MM.1S (cell line): ENCODE measurements around the gene CYP46A1.
A peak's percentile ranks its signal among the peaks of the same experiment; 100 is the strongest.

Source experiments
- DNase-seq: peaks from one replicate; pipeline ENCODE4 v3.0.0-alpha.2; 2015
- H2AFZ ChIP-seq: fragments of 300-600 bp; sonication (generic); 2 replicates; pipeline ENCODE4 v1.6.0; 2016; ENCODE audit warnings: antibody characterized with exemption, low read length
- H3F3A ChIP-seq: fragments of 300-600 bp; sonication (generic); 2 replicates; pipeline ENCODE4 v1.6.1; 2016; ENCODE audit warnings: mild to moderate bottlenecking, antibody characterized with exemption, low read length, moderate library complexity, mixed read lengths; ENCODE audit not compliant: insufficient read depth
- H3K27ac ChIP-seq: fragments of 300-600 bp; sonication (generic); 2 replicates; pipeline ENCODE4 v1.5.1; 2016; ENCODE audit warnings: mild to moderate bottlenecking, low read length
- H3K27me3 ChIP-seq: fragments of 300-600 bp; sonication (generic); replicated peaks from 2 replicates; pipeline ENCODE4 v1.6.0; 2016; ENCODE audit warnings: low read length; ENCODE audit not compliant: insufficient read depth
- H3K36me3 ChIP-seq: fragments of 300-600 bp; sonication (generic); replicated peaks from 2 replicates; pipeline ENCODE4 v1.6.1; 2016; ENCODE audit warnings: mild to moderate bottlenecking, low read length, mixed read lengths; ENCODE audit not compliant: insufficient read depth
- H3K4me1 ChIP-seq: fragments of 300-600 bp; sonication (generic); 2 replicates; pipeline ENCODE4 v1.6.1; 2016; ENCODE audit warnings: low read length, mixed read lengths
- H3K4me2 ChIP-seq: fragments of 300-600 bp; sonication (generic); 2 replicates; pipeline ENCODE4 v1.6.0; 2016; ENCODE audit warnings: low read depth, low read length
- H3K4me3 ChIP-seq: fragments of 300-600 bp; sonication (generic); 2 replicates; pipeline ENCODE4 v1.5.1; 2016; ENCODE audit warnings: low read length, mixed read lengths
- H3K79me2 ChIP-seq: fragments of 300-600 bp; sonication (generic); 2 replicates; pipeline ENCODE4 v1.6.1; 2016; ENCODE audit warnings: mixed run types, low read length, mixed read lengths
- H3K9ac ChIP-seq: fragments of 300-600 bp; sonication (generic); 2 replicates; pipeline ENCODE4 v1.6.1; 2016; ENCODE audit warnings: low read length, mixed read lengths
- H3K9me2 ChIP-seq: fragments of 300-600 bp; sonication (generic); replicated peaks from 2 replicates; pipeline ENCODE4 v1.6.1; 2016; ENCODE audit warnings: mild to moderate bottlenecking, low read length, mixed read lengths; ENCODE audit not compliant: insufficient read depth
- H3K9me3 ChIP-seq: fragments of 300-600 bp; sonication (generic); replicated peaks from 2 replicates; pipeline ENCODE4 v1.6.1; 2016; ENCODE audit warnings: mild to moderate bottlenecking, low read length, mixed read lengths; ENCODE audit not compliant: insufficient read depth
- H4K20me1 ChIP-seq: fragments of 300-600 bp; sonication (generic); 2 replicates; pipeline ENCODE4 v1.6.1; 2016; ENCODE audit warnings: mild to moderate bottlenecking, low read length, moderate library complexity, mixed read lengths; ENCODE audit not compliant: insufficient read depth
- CTCF ChIP-seq: fragments of 300-600 bp; sonication (generic); IDR thresholded peaks from 2 replicates; pipeline ENCODE4 v1.5.1; 2016; ENCODE audit warnings: antibody characterized with exemption, low read length, mixed read lengths
- EZH2 ChIP-seq: fragments of 300-600 bp; sonication (generic); optimal IDR thresholded peaks from 2 replicates; pipeline ENCODE3; 2017; ENCODE audit warnings: low read depth, mild to moderate bottlenecking, antibody characterized with exemption, low read length, mixed read lengths
- EZH2phosphoT487 ChIP-seq: fragments of 300-600 bp; sonication (generic); IDR thresholded peaks from 2 replicates; pipeline ENCODE4 v1.6.1; 2018; ENCODE audit warnings: antibody characterized with exemption, low read length

Gene CYP46A1

GRCh38 chr14:99670361-99671234, 13.5 kb upstream of the CYP46A1 start:
- Histone ChIP-seq H3K9ac (no peak overlapping the region), H3K36me3 (no peaks in the 10 kb centered on the region), H3K4me1 (no peaks in the 10 kb centered on the region), H3K9me3 (no peaks in the 10 kb centered on the region), H4K20me1 (no peaks in the 10 kb centered on the region), H3K4me2 (no peak overlapping the region), H3K27me3 (no peaks in the 10 kb centered on the region), H3K79me2 (no peaks in the 10 kb centered on the region), H3K27ac (no peak overlapping the region), H2AFZ (no peak overlapping the region), H3F3A (no peaks in the 10 kb centered on the region), H3K9me2 (no peaks in the 10 kb centered on the region), H3K4me3 (no peak overlapping the region)
- no peak for DNase-seq
- no peak for TF ChIP-seq EZH2
- TF ChIP-seq CTCF = no peak
- TF ChIP-seq EZH2phosphoT487 = no peak

- Histone ChIP-seq H3K27ac (no peak overlapping the region), H3K27me3 (no peaks in the 10 kb centered on the region), H4K20me1 (no peaks in the 10 kb centered on the region), H3K9me3 (no peaks in the 10 kb centered on the region), H3K9me2 (no peaks in the 10 kb centered on the region), H3F3A (no peaks in the 10 kb centered on the region), H3K79me2 (no peaks in the 10 kb centered on the region), H3K4me1 (no peaks in the 10 kb centered on the region), H3K4me3 (no peak overlapping the region), H2AFZ (no peak overlapping the region), H3K4me2 (no peak overlapping the region), H3K36me3 (no peaks in the 10 kb centered on the region), H3K9ac (no peak overlapping the region)
- no peak for TF ChIP-seq EZH2
- TF ChIP-seq EZH2phosphoT487 = no peak
- TF ChIP-seq CTCF = no peak
- DNase-seq = no peak
Measured at GRCh38 chr14:99671235-99672224, 12.6 kb upstream of the CYP46A1 start.

GRCh38 chr14:99672506-99673304, 11.4 kb upstream of the CYP46A1 start:
- Histone ChIP-seq H4K20me1 (no peaks in the 10 kb centered on the region), H2AFZ (no peak overlapping the region), H3K27ac (no peak overlapping the region), H3K27me3 (no peaks in the 10 kb centered on the region), H3K4me2 (no peak overlapping the region), H3K9me3 (no peaks in the 10 kb centered on the region), H3K4me1 (no peaks in the 10 kb centered on the region), H3K4me3 (no peak overlapping the region), H3K9me2 (no peaks in the 10 kb centered on the region), H3K36me3 (no peaks in the 10 kb centered on the region), H3K79me2 (no peaks in the 10 kb centered on the region), H3F3A (no peaks in the 10 kb centered on the region), H3K9ac (no peak overlapping the region)
- DNase-seq = peak; percentile 21
- TF ChIP-seq EZH2phosphoT487 = no peak
- TF ChIP-seq EZH2 = no peak
- no peak for TF ChIP-seq CTCF
